Heart right ventricle (tissue), 16 donors: ENCODE measurements around the gene SLIT3. TPM values are rescaled to one million over a fixed set of nuclear protein-coding genes. Genes with fewer than 3 reads are reported as not detected.
"Not testable (repeated sequence)": the region's sequence is repeated elsewhere in the genome, so short reads cannot be mapped to it uniquely, and the experiment has no call there.

Experiments used
- ATAC-seq, 8 donors: fragments of 200-7000 bp; cut with Tn5 transposase; one replicate each; pipeline ENCODE4 v1.9.1; 2020; ENCODE audit warnings: mild to moderate bottlenecking in 8 of 8, moderate library complexity in 8 of 8, moderate number of reproducible peaks in 1 of 8
- DNase-seq, 2 donors: peaks; one replicate each; pipeline ENCODE4 v3.0.0-alpha.2; 2020
- H3K27ac ChIP-seq, 10 donors: fragments of 200-600 bp; sonication (generic) in 2 of 10; one replicate each; pipeline versions ENCODE4 v1.5.0 to v1.8.0; 2020 to 2022; ENCODE audit warnings: mild to moderate bottlenecking in 3 of 10
- H3K27me3 ChIP-seq, 7 donors: fragments of 200-600 bp; one replicate each; pipeline ENCODE4 v1.8.0; 2021 to 2022; ENCODE audit warnings: mild to moderate bottlenecking in 2 of 7
- H3K36me3 ChIP-seq, 9 donors: fragments of 200-600 bp; sonication (generic) in 1 of 9; one replicate each; pipeline versions ENCODE4 v1.5.0 to v1.8.0; 2020 to 2022; ENCODE audit warnings: mild to moderate bottlenecking in 2 of 9
- H3K4me1 ChIP-seq, 9 donors: fragments of 200-600 bp; sonication (generic) in 1 of 9; one replicate each; pipeline versions ENCODE4 v1.5.0 to v1.8.0; 2020 to 2022; ENCODE audit warnings: mild to moderate bottlenecking in 4 of 9
- H3K4me3 ChIP-seq, 10 donors: fragments of 200-600 bp; sonication (generic) in 2 of 10; one replicate each; pipeline versions ENCODE4 v1.5.0 to v1.8.0; 2020 to 2022; ENCODE audit warnings: mild to moderate bottlenecking in 7 of 10, moderate library complexity in 2 of 10
- H3K9me3 ChIP-seq, 11 donors: fragments of 200-600 bp in 10 of 11; sonication (generic) in 2 of 11; one replicate each; pipeline versions ENCODE4 v1.5.0 to v1.8.0; 2013 to 2022; ENCODE audit warnings: mild to moderate bottlenecking in 2 of 11, control low read depth in 1 of 11, moderate library complexity in 1 of 11
- CTCF ChIP-seq, 9 donors: fragments of 200-600 bp; sonication (generic) in 2 of 9; IDR thresholded peaks; one replicate each; pipeline versions ENCODE4 v1.5.0 to v1.8.0; 2021 to 2022; ENCODE audit warnings: antibody characterized with exemption in 9 of 9, mild to moderate bottlenecking in 5 of 9, moderate library complexity in 1 of 9
- WGBS, 2 donors: extraction: QIAGEN DNeasy Blood & Tissue Kit; methylation state at CpG; one replicate each; pipeline ENCODE4 v1.1.7; 2013; ENCODE audit warnings: inconsistent platforms in 1 of 2; 5-methylcytosine and 5-hydroxymethylcytosine counted together
- intact Hi-C, 10 donors: fragments of 100-400 bp; cut with DNase I; formaldehyde crosslinking; loops; one replicate each; pipeline versions ENCODE4 v1.11.1 to v1.14.2; 2022
- polyA plus RNA-seq, 2 donors: library from polyadenylated mRNA; stranded (reverse); fragments of 200-250 nt; gene quantifications; one replicate each; pipeline ENCODE4 v1.2.3, GENCODE V29; 2013
- total RNA-seq, 10 donors: library from RNA; stranded (reverse); fragmentation: NEBNext Ultra II Directional in 3 of 10; extraction: Animal tissue kit (Norgen Biotek cat#: 25700) in 3 of 10; gene quantifications; one replicate each; pipeline versions ENCODE4 v1.2.1 to v1.2.4, GENCODE V29; 2021 to 2023
- donor health status: Arrhythmogenic right ventricular cardiomyopathy.
- donor health status: ischemic (EF 13 %, LVEDD 7.1; RV severe dilation, severe dysfunction).
- donor health status: healthy with polysubstance abuse.
- donor health status: DM: no; HTN: yes; CAD: no.
- donor health status: DM: no; HTN: no; CAD: no.
- donor health status: ischemic (EF 25% LVEDD 6.9; RV normal size, moderate dysfunction).
- donor health status: ischemic (EF 25% LVEDD 5.7; RV mildly dilated, moderate dysfunction).
- donor health status: healthy.
- donor health status: DM: yes; HTN: yes; CAD: no.
- donor health status: Ischemic cardiomyopathy.
- donor health status: ischemic (EF 35%, LVEDD 5.7; RV mildly dilated, moderate dysfunction).
- donor health status: nonischemic (EF 11% LVEDD 7.7; RV severe dilation, severe dysfunction).
- donor health status: DM: yes; HTN: yes; CAD: no.
- donor health status: PGD.
- donor health status: ischemic (EF 29% LVEDD 5.4; RV normal size, mild dysfunction).
- donor health status: nonischemic (EF 23%, LVEDD 6.1; RV moderate dilation, normal function).

SLIT3 gene
- total and polyA plus RNA-seq, 12 donors = 2.0 to 29.2 (median 12.1) TPM

- no peak overlapping the region for H3K4me3 ChIP-seq
- intact Hi-C loops = loop anchor here in 2 of 10 donors (10.0 kb wide), 1 partner anchor 433 kb away; no protein-coding TSS in a partner anchor
- ATAC-seq (no peak), DNase-seq (no peak)
- no peaks in the 10 kb centered on the region for H3K36me3 ChIP-seq
- no peak overlapping the region for H3K27ac ChIP-seq
- 80 to 83% methylated on average over 5 of the region's 5 CpGs for WGBS, 2 donors
- H3K27me3 ChIP-seq = no peaks in the 10 kb centered on the region
- H3K9me3 ChIP-seq = peaks cover 0 to 20% (median 0%) of the 10 kb centered on the region in 11 donors
- H3K4me1 ChIP-seq = peaks cover 0 to 8% (median 4%) of the 10 kb centered on the region in 9 donors
- TF ChIP-seq CTCF (IDR thresholded peaks at IDR 0.05) = no peak
Measured at GRCh38 chr5:169112016-169112415, 188.9 kb downstream of the SLIT3 start.

- TF ChIP-seq CTCF (IDR thresholded peaks at IDR 0.05) = no peak
- Histone ChIP-seq H3K27ac (no peak overlapping the region), H3K4me3 (no peak overlapping the region), H3K9me3 (peaks cover 0 to 23% (median 0%) of the 10 kb centered on the region in 11 donors), H3K27me3 (no peaks in the 10 kb centered on the region), H3K4me1 (no peaks in the 10 kb centered on the region), H3K36me3 (no peaks in the 10 kb centered on the region)
- intact Hi-C loops = no loop called here
- ATAC-seq (no peak), DNase-seq (no peak)
- 67 to 74% methylated on average over 10 of the region's 10 CpGs for WGBS, 2 donors
Measured at GRCh38 chr5:169106911-169107706, 193.8 kb downstream of the SLIT3 start.

GRCh38 chr5:169105582-169105981 lies 195.4 kb downstream of the SLIT3 start:
- H3K4me3 ChIP-seq, ATAC-seq, H3K27me3 ChIP-seq, DNase-seq, H3K4me1 ChIP-seq, intact Hi-C loops, H3K36me3 ChIP-seq, H3K27ac ChIP-seq: not testable (repeated sequence)
- 92% methylated on average over 2 of the region's 2 CpGs for WGBS, 2 donors
- peaks cover 0 to 20% (median 0%) of the 10 kb centered on the region in 11 donors for H3K9me3 ChIP-seq

GRCh38 chr5:169104937-169105494 lies 195.9 kb downstream of the SLIT3 start:
- Histone ChIP-seq H3K36me3 (no peaks in the 10 kb centered on the region), H3K9me3 (peaks cover 0 to 14% (median 0%) of the 10 kb centered on the region in 11 donors), H3K27me3 (no peaks in the 10 kb centered on the region), H3K4me3 (no peak overlapping the region), H3K4me1 (peaks cover 0 to 8% (median 0%) of the 10 kb centered on the region in 9 donors), H3K27ac (no peak overlapping the region)
- no peak for TF ChIP-seq CTCF (IDR thresholded peaks at IDR 0.05)
- intact Hi-C loops = no loop called here
- WGBS, 2 donors = 84 to 87% methylated on average over 15 of the region's 15 CpGs
- DNase-seq (no peak), ATAC-seq (no peak)
